ENCODE results near the gene ARHGAP6. TPM values are rescaled to one million over a fixed set of nuclear protein-coding genes. Genes with fewer than 3 reads are reported as not detected.

The ARHGAP6 gene
- 23.9 TPM for total RNA-seq

DNA sequence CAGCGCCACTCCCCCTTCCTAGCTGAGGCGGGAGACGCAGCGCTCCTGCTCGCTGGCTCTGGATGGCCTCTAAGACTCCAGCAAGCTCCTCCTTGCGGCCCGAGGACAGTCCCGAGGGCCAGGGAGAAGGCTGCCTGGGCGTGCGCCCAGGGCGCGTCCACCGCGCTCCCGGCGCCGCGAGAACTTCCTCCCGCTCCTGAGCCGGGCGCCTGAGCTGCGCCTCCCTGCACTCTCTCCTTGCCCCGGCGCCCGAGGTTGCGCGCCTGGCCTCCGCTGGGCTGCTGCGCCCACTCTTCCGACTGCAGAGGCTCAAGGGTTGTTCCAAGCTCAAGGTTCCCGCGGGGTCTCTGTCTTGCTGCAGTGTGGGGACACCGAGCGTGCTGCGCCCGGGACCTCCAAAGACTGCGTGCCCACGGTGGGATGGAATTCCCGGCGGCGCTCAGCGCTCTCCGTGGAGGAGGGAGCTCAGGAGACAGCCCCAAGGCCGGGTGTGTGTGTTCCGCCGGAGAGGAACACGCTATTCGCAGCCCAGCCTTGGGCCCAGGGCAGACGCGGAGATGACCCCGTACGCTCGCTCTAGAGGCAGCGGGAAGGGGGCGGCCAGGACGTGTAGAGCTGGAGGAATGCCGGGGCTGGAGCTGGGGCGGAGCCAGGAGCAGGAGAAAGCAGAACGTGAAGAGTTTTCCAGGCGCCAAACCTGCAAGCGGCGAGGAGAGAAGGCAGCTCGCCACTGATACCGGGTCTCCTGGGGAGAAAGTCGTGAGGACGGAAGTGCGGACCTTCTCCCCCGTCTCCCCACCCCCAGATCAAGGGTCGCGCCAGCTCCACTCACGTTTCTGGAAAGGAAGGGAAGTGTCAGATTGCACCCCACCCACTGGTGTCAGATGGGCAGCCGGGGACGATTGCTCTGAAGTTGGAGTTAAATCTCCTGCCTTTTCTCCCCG lies at the start of gene ARHGAP6:
ARHGAP6 (minus strand) TSS at position 753 of the 944 bp plus-strand sequence. CDS start 1,092 bp downstream, outside the sequence.

GRCh38 chrX:11293113-11293512 lies 372.6 kb downstream of the ARHGAP6 start, which contains the start of gene AMELX:
Gene AMELX, plus strand, starts transcription at chrX:11293413. Its CDS starts 1,376 bp downstream, at chrX:11294789.

GRCh38 chrX:11111037-11111851 lies 554.5 kb downstream of the ARHGAP6 start, which contains the start of gene HCCS:
Gene HCCS, plus strand, starts transcription at chrX:11111332. Its CDS starts 729 bp downstream, at chrX:11112061.

Small RNAs within 50 kb of the gene (small RNA-seq; reads per million reads assigned to genes)
- gene MIR548AX (ENCODE audit: low replicate concordance) (not detected), gene RF00019 (ENCODE audit: low replicate concordance) (not detected), gene RF02271 (ENCODE audit: low replicate concordance) (not detected)

Other genes with a start within 250 kb of the ARHGAP6 start
- 18.9 TPM for gene MSL3, start 92.3 kb upstream of the ARHGAP6 start, total RNA-seq

Data from metanephros (tissue), 2 donors.